Thymus (tissue), 11 donors: Measurements from ENCODE around the gene LCN10. TPM values are rescaled to one million over a fixed set of nuclear protein-coding genes. Genes with fewer than 3 reads are reported as not detected.

Experiments used
- DNase-seq, 9 donors: peaks; one replicate each; pipeline ENCODE4 v3.0.0-alpha.2; 2013; ENCODE audit warnings: low spot score in 9 of 9, low read depth in 6 of 9, missing footprints in 1 of 9
- H3K27ac ChIP-seq, 2 donors: one replicate each; pipeline ENCODE4 v1.5.1; 2013; ENCODE audit warnings: control low read depth in 1 of 2, low read depth in 1 of 2, low read length in 1 of 2, mild to moderate bottlenecking in 1 of 2, moderate library complexity in 1 of 2
- H3K27me3 ChIP-seq, 2 donors: one replicate each; pipeline ENCODE4 v1.5.1; 2013; ENCODE audit warnings: low read length in 1 of 2; ENCODE audit not compliant: control insufficient read depth in 2 of 2, insufficient read depth in 1 of 2
- H3K36me3 ChIP-seq, 2 donors: one replicate each; pipeline ENCODE4 v1.5.1; 2013; ENCODE audit warnings: low read length in 1 of 2, mild to moderate bottlenecking in 1 of 2, moderate library complexity in 1 of 2; ENCODE audit not compliant: control insufficient read depth in 2 of 2, insufficient read depth in 2 of 2
- H3K4me1 ChIP-seq, 2 donors: one replicate each; pipeline ENCODE4 v1.5.1; 2013; ENCODE audit warnings: low read length in 2 of 2; ENCODE audit not compliant: control insufficient read depth in 2 of 2, insufficient read depth in 2 of 2
- H3K4me3 ChIP-seq, 2 donors: one replicate each; pipeline ENCODE4 v1.5.1; 2013; ENCODE audit warnings: low read length in 2 of 2, control low read depth in 1 of 2, mild to moderate bottlenecking in 1 of 2
- H3K9me3 ChIP-seq, 2 donors: one replicate each; pipeline ENCODE4 v1.5.1; 2013; ENCODE audit warnings: low read length in 1 of 2, mild to moderate bottlenecking in 1 of 2; ENCODE audit not compliant: control insufficient read depth in 2 of 2, insufficient read depth in 1 of 2
- WGBS: extraction: QIAGEN DNeasy Blood & Tissue Kit; methylation state at CpG from one replicate; pipeline ENCODE4 v1.1.7; 2013; 5-methylcytosine and 5-hydroxymethylcytosine counted together
- polyA plus RNA-seq: library from polyadenylated mRNA; stranded (reverse); fragments of 200-250 nt; gene quantifications from one replicate; pipeline ENCODE4 v1.2.3, GENCODE V29; 2013
- total RNA-seq: library from RNA; stranded (reverse); fragments of 120-200 nt; gene quantifications from one replicate; pipeline ENCODE4 v1.2.4, GENCODE V29; 2013
- donor health status: healthy.

LCN10 gene
- total and polyA plus RNA-seq, 2 donors: 1.2 to 12.5 TPM

- Histone ChIP-seq H3K27me3 (peaks cover 0 to 8% of the 10 kb centered on the region in 2 donors), H3K4me1 (peaks cover 0 to 6% of the 10 kb centered on the region in 2 donors), H3K9me3 (peaks cover 0 to 26% of the 10 kb centered on the region in 2 donors), H3K36me3 (no peaks in the 10 kb centered on the region), H3K4me3 (no peak overlapping the region), H3K27ac (no peak overlapping the region)
- 90% methylated on average over 1 of the region's 1 CpG for WGBS
- no peak for DNase-seq
Measured at GRCh38 chr9:136751244-136751643, 8.5 kb upstream of the LCN10 start.

GRCh38 chr9:136750526-136750925 lies 7.8 kb upstream of the LCN10 start:
- WGBS: 77% methylated on average over 2 of the region's 2 CpGs
- no peak overlapping the region for H3K27ac ChIP-seq
- H3K27me3 ChIP-seq: peaks cover 0 to 8% of the 10 kb centered on the region in 2 donors
- no peak for DNase-seq
- H3K36me3 ChIP-seq: no peaks in the 10 kb centered on the region
- no peak overlapping the region for H3K4me3 ChIP-seq
- peaks cover 0 to 18% of the 10 kb centered on the region in 2 donors for H3K9me3 ChIP-seq
- H3K4me1 ChIP-seq: peaks cover 0 to 6% of the 10 kb centered on the region in 2 donors

GRCh38 chr9:136748666-136749611 lies 6.2 kb upstream of the LCN10 start:
- peaks cover 0 to 6% of the 10 kb centered on the region in 2 donors for H3K4me1 ChIP-seq
- H3K27ac ChIP-seq: no peak overlapping the region
- DNase-seq: no peak

GRCh38 chr9:136748201-136748600 lies 5.5 kb upstream of the LCN10 start, which contains the start of gene LCN6:
Gene LCN6 (minus strand): TSS chr9:136748525. CDS start chr9:136748483, 42 bp downstream.
- no peak within 1 kb of the TSS for H3K27ac ChIP-seq
- peaks cover 0 to 8% of the 10 kb centered on the region in 2 donors for H3K27me3 ChIP-seq
- DNase-seq: no peak
- 83% methylated on average over 8 of the region's 8 CpGs for WGBS
- H3K4me3 ChIP-seq: no peak within 1 kb of the TSS
- peaks cover 0 to 7% of the 10 kb centered on the region in 2 donors for H3K9me3 ChIP-seq
- peaks cover 0 to 6% of the 10 kb centered on the region in 2 donors for H3K4me1 ChIP-seq
- H3K36me3 ChIP-seq: no peaks in the 10 kb centered on the region

More at GRCh38 chr9:136748666-136749611, 6.2 kb upstream of the LCN10 start:
- Histone ChIP-seq H3K9me3 (peaks cover 0 to 15% of the 10 kb centered on the region in 2 donors), H3K36me3 (no peaks in the 10 kb centered on the region), H3K4me3 (no peak overlapping the region), H3K27me3 (peaks cover 0 to 9% of the 10 kb centered on the region in 2 donors)
- WGBS: 73% methylated on average over 21 of the region's 21 CpGs

- peaks cover 0 to 12% of the 10 kb centered on the region in 2 donors for H3K4me1 ChIP-seq
- H3K9me3 ChIP-seq: peaks cover 0 to 5% of the 10 kb centered on the region in 2 donors
- no peak overlapping the region for H3K27ac ChIP-seq
- 97% methylated on average over 22 of the region's 22 CpGs for WGBS
- H3K36me3 ChIP-seq: no peaks in the 10 kb centered on the region
- peaks cover 0 to 15% of the 10 kb centered on the region in 2 donors for H3K27me3 ChIP-seq
- DNase-seq: no peak
- H3K4me3 ChIP-seq: no peak overlapping the region
Measured at GRCh38 chr9:136747161-136748060, 4.7 kb upstream of the LCN10 start.

GRCh38 chr9:136746621-136747020 lies 3.9 kb upstream of the LCN10 start:
- WGBS: 95% methylated on average over 18 of the region's 18 CpGs
- Histone ChIP-seq H3K36me3 (no peaks in the 10 kb centered on the region), H3K27ac (no peak overlapping the region), H3K9me3 (peaks cover 0 to 4% of the 10 kb centered on the region in 2 donors), H3K4me3 (no peak overlapping the region), H3K27me3 (peaks cover 0 to 23% of the 10 kb centered on the region in 2 donors), H3K4me1 (peaks cover 1 to 20% of the 10 kb centered on the region in 2 donors)
- DNase-seq: no peak

- H3K4me1 ChIP-seq: peaks cover 6 to 25% of the 10 kb centered on the region in 2 donors
- H3K9me3 ChIP-seq: peaks cover 0 to 6% of the 10 kb centered on the region in 2 donors
- no peak overlapping the region for H3K4me3 ChIP-seq
- H3K27me3 ChIP-seq: peaks cover 0 to 28% of the 10 kb centered on the region in 2 donors
- DNase-seq: no peak
- H3K27ac ChIP-seq: no peak overlapping the region
- 91% methylated on average over 22 of the region's 22 CpGs for WGBS
- H3K36me3 ChIP-seq: no peaks in the 10 kb centered on the region
Measured at GRCh38 chr9:136746155-136746490, 3.4 kb upstream of the LCN10 start.

GRCh38 chr9:136745389-136746154 lies 2.8 kb upstream of the LCN10 start:
- H3K36me3 ChIP-seq: no peaks in the 10 kb centered on the region
- no peak overlapping the region for H3K4me3 ChIP-seq
- H3K4me1 ChIP-seq: peaks cover 8 to 31% of the 10 kb centered on the region in 2 donors
- 96% methylated on average over 23 of the region's 23 CpGs for WGBS
- peaks cover 3 to 31% of the 10 kb centered on the region in 2 donors for H3K27me3 ChIP-seq
- no peak for DNase-seq
- H3K27ac ChIP-seq: no peak overlapping the region
- peaks cover 0 to 6% of the 10 kb centered on the region in 2 donors for H3K9me3 ChIP-seq
